SH-SY5Y (cell line): ENCODE data around the gene KLF4.

Experiments used
- GATA2 ChIP-seq: IDR thresholded peaks from 2 replicates; pipeline ENCODE4 v1.6.1; 2011; ENCODE audit warnings: mild to moderate bottlenecking, low read depth, low read length
- GATA3 ChIP-seq: IDR thresholded peaks from 2 replicates; pipeline ENCODE4 v1.6.1; 2011; ENCODE audit warnings: low read depth, mild to moderate bottlenecking, low read length, moderate library complexity

DNA sequence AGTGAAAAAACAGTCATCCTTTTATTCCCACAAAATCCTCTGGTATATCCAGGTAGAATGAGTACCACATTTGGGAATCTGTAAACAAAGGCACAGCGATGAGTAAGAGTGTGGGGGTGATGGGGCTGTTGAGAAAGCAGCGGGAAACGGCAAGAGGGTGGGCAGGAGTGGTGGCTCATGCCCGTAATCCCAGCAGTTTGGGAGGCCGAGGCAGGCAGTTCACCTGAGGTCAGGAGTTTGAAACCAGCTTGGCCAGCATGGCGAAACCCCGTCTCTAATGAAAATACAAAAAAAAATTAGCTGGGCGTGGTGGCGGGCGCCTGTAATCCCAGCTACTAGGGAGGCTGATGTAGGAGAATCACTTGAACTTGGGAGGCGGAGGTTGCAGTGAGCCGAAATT, 43.1 kb downstream of the KLF4 start:
- TF ChIP-seq GATA2 (no peak), GATA3 (no peak)
